IMR-90 (cell line): ENCODE results near the gene COL23A1.

Experiments
- CEBPB ChIP-seq: IDR thresholded peaks from 2 replicates; pipeline ENCODE4 v1.6.1; 2012; ENCODE audit warnings: low read depth, low read length, improper control_type of control experiment
- CHD1 ChIP-seq: IDR thresholded peaks from 2 replicates; pipeline ENCODE4 v1.6.1; 2012; ENCODE audit warnings: low read depth, low read length, improper control_type of control experiment
- CTCF ChIP-seq: conservative IDR thresholded peaks from 2 replicates; pipeline ENCODE4 v1.5.1; 2012; ENCODE audit warnings: mild to moderate bottlenecking, low read depth, low read length, improper control_type of control experiment
- NFE2L2 ChIP-seq: fragments of 150-350 bp; IDR thresholded peaks from 2 replicates; pipeline ENCODE4 v1.6.1; 2016; ENCODE audit warnings: low read depth, mild to moderate bottlenecking, low read length
- RCOR1 ChIP-seq: IDR thresholded peaks from 2 replicates; pipeline ENCODE4 v1.6.1; 2012; ENCODE audit warnings: mild to moderate bottlenecking, low read length, improper control_type of control experiment; ENCODE audit not compliant: insufficient replicate concordance

- no peak for TF ChIP-seq NFE2L2
- TF ChIP-seq CTCF: no peak
- TF ChIP-seq CHD1: no peak
- TF ChIP-seq CEBPB: no peak
- no peak for TF ChIP-seq RCOR1
Measured at GRCh38 chr5:178297751-178298150, 292.4 kb downstream of the COL23A1 start.
